GM23338 (cell line): ENCODE results near the gene CCDC9B. TPM values are rescaled to one million over a fixed set of nuclear protein-coding genes. Genes with fewer than 3 reads are reported as not detected.

Experiments used
- ATAC-seq: fragments of 200-7000 bp; cut with Tn5 transposase; 3 replicates; pipeline ENCODE4 v1.9.1; 2020
- DNase-seq: peaks from one replicate; pipeline ENCODE4 v3.0.0-alpha.2; 2015; ENCODE audit warnings: low spot score
- H2AFZ ChIP-seq: fragments of 200-600 bp; sonication (generic); 2 replicates; pipeline ENCODE4 v1.8.0; 2016; ENCODE audit warnings: antibody characterized with exemption, mild to moderate bottlenecking, moderate library complexity
- H3F3A ChIP-seq: fragments of 200-600 bp; sonication (generic); replicated peaks from 2 replicates; pipeline ENCODE4 v1.8.0; 2017; ENCODE audit warnings: antibody characterized with exemption, mixed run types, low read depth
- H3K27ac ChIP-seq: fragments of 200-600 bp; sonication (generic); 2 replicates; pipeline ENCODE4 v1.6.1; 2016; ENCODE audit warnings: low read depth
- H3K27me3 ChIP-seq: fragments of 200-600 bp; sonication (generic); 2 replicates; pipeline ENCODE4 v1.8.0; 2016; ENCODE audit warnings: mild to moderate bottlenecking, mixed run types, moderate library complexity; ENCODE audit not compliant: insufficient read depth
- H3K36me3 ChIP-seq: fragments of 200-600 bp; sonication (generic); 2 replicates; pipeline ENCODE4 v1.8.0; 2016; ENCODE audit warnings: mild to moderate bottlenecking; ENCODE audit not compliant: insufficient read depth
- H3K4me1 ChIP-seq: fragments of 200-600 bp; sonication (generic); 2 replicates; pipeline ENCODE4 v1.8.0; 2016; ENCODE audit warnings: mild to moderate bottlenecking, moderate library complexity; ENCODE audit not compliant: insufficient read depth
- H3K4me2 ChIP-seq: fragments of 200-600 bp; sonication (generic); 2 replicates; pipeline ENCODE4 v1.7.1; 2017; ENCODE audit warnings: mixed run types
- H3K4me3 ChIP-seq: fragments of 200-600 bp; sonication (generic); 2 replicates; pipeline ENCODE4 v1.6.1; 2016; ENCODE audit warnings: mixed run types
- H3K79me2 ChIP-seq: fragments of 200-600 bp; sonication (generic); replicated peaks from 2 replicates; pipeline ENCODE4 v1.8.0; 2017; ENCODE audit warnings: mild to moderate bottlenecking; ENCODE audit not compliant: insufficient read depth
- H3K9me2 ChIP-seq: fragments of 200-600 bp; sonication (generic); 2 replicates; pipeline ENCODE4 v1.8.0; 2017; ENCODE audit not compliant: insufficient read depth
- H4K20me1 ChIP-seq: fragments of 200-600 bp; sonication (generic); replicated peaks from 2 replicates; pipeline ENCODE4 v1.8.0; 2017; ENCODE audit warnings: mild to moderate bottlenecking; ENCODE audit not compliant: insufficient read depth
- H3K27ac Mint-ChIP-seq: 2 replicates; pipeline ENCODE4 v1.8.0; 2020; ENCODE audit warnings: inconsistent platforms, mild to moderate bottlenecking, moderate library complexity, mixed read lengths
- H3K27me3 Mint-ChIP-seq: 3 replicates; pipeline ENCODE4 v1.8.0; 2022; ENCODE audit warnings: low read depth, mild to moderate bottlenecking, moderate library complexity, mixed read lengths, inconsistent platforms; ENCODE audit not compliant: insufficient read depth, poor library complexity
- H3K36me3 Mint-ChIP-seq: 3 replicates; pipeline ENCODE4 v1.8.0; 2021; ENCODE audit warnings: low read depth, mild to moderate bottlenecking, inconsistent platforms, moderate library complexity, mixed read lengths
- H3K4me1 Mint-ChIP-seq: 3 replicates; pipeline ENCODE4 v1.8.0; 2020; ENCODE audit warnings: mild to moderate bottlenecking, inconsistent platforms, mixed read lengths
- H3K4me3 Mint-ChIP-seq: 3 replicates; pipeline ENCODE4 v1.8.0; 2021; ENCODE audit warnings: moderate library complexity, mild to moderate bottlenecking, inconsistent platforms, mixed read lengths
- H3K9me3 Mint-ChIP-seq: 3 replicates; pipeline ENCODE4 v1.8.0; 2020; ENCODE audit warnings: moderate library complexity, mild to moderate bottlenecking, inconsistent platforms, mixed read lengths
- CREB1 ChIP-seq: fragments of 250-450 bp; sonication (Bioruptor Pico); IDR thresholded peaks from 2 replicates; pipeline ENCODE4 v1.5.0; 2020; ENCODE audit warnings: low read depth, mild to moderate bottlenecking, moderate library complexity
- EZH2 ChIP-seq: fragments of 200-600 bp; sonication (generic); IDR thresholded peaks from one replicate; pipeline ENCODE4 v1.8.0; 2017; ENCODE audit warnings: antibody characterized with exemption, mild to moderate bottlenecking, low read depth; ENCODE audit not compliant: unreplicated experiment
- JUNB ChIP-seq: IDR thresholded peaks from one replicate; pipeline ENCODE4 v1.6.1; 2016; ENCODE audit warnings: antibody characterized with exemption; ENCODE audit not compliant: unreplicated experiment
- NANOG ChIP-seq: IDR thresholded peaks from 2 replicates; pipeline ENCODE4 v1.6.1; 2016; ENCODE audit warnings: antibody characterized with exemption, borderline replicate concordance
- POLR2AphosphoS5 ChIP-seq: IDR thresholded peaks from 2 replicates; pipeline ENCODE4 v1.6.1; 2016; ENCODE audit warnings: antibody characterized with exemption, low read depth
- STAT1 ChIP-seq: IDR thresholded peaks from one replicate; pipeline ENCODE4 v1.6.1; 2016; ENCODE audit warnings: antibody characterized with exemption; ENCODE audit not compliant: unreplicated experiment
- ZNF114 ChIP-seq: fragments of 250-450 bp; sonication (Bioruptor Pico); IDR thresholded peaks from 2 replicates; pipeline ENCODE4 v1.5.0; 2020; ENCODE audit warnings: mild to moderate bottlenecking, moderate library complexity
- ZNF331 ChIP-seq: fragments of 250-450 bp; sonication (Bioruptor Pico); IDR thresholded peaks from 2 replicates; pipeline ENCODE4 v1.5.0; 2020; ENCODE audit warnings: low read depth, mild to moderate bottlenecking, moderate library complexity
- polyA plus RNA-seq: library from polyadenylated mRNA; unstranded; fragments of >200 nt; fragmentation: Nextera tagmentation; extraction: Ambion mirVana; gene quantifications from 2 replicates; pipeline ENCODE4 v1.2.1, GENCODE V29; 2016
- total RNA-seq: library from RNA; depleted of rRNA; stranded (reverse); fragments of >200 nt; shearing (Covaris generic); gene quantifications from 2 replicates; pipeline ENCODE4 v1.2.3, GENCODE V29; 2014
- TF ChIP-seq, protein P1 (sequence below), 2 experiments: fragments of 200-600 bp in 1 of 2; sonication (generic) in 1 of 2; conservative IDR thresholded peaks; 2 replicates each; pipeline versions ENCODE4 v1.5.1 to v1.6.1; 2016 to 2017; ENCODE audit warnings: antibody characterized with exemption in 2 of 2, low read depth in 2 of 2, mild to moderate bottlenecking in 2 of 2, moderate library complexity in 1 of 2
- TF ChIP-seq, protein P2 (sequence below): IDR thresholded peaks from one replicate; pipeline ENCODE4 v1.6.1; 2018; ENCODE audit warnings: antibody characterized with exemption; ENCODE audit not compliant: unreplicated experiment
- TF ChIP-seq, protein P3 (sequence below): fragments of 250-450 bp; sonication (Bioruptor Pico); IDR thresholded peaks from 2 replicates; pipeline ENCODE4 v1.5.0; 2020; ENCODE audit warnings: mild to moderate bottlenecking, moderate library complexity

Gene CCDC9B
- total and polyA plus RNA-seq, 2 experiments from 2014 or later: 0.18 to 0.97 TPM

DNA sequence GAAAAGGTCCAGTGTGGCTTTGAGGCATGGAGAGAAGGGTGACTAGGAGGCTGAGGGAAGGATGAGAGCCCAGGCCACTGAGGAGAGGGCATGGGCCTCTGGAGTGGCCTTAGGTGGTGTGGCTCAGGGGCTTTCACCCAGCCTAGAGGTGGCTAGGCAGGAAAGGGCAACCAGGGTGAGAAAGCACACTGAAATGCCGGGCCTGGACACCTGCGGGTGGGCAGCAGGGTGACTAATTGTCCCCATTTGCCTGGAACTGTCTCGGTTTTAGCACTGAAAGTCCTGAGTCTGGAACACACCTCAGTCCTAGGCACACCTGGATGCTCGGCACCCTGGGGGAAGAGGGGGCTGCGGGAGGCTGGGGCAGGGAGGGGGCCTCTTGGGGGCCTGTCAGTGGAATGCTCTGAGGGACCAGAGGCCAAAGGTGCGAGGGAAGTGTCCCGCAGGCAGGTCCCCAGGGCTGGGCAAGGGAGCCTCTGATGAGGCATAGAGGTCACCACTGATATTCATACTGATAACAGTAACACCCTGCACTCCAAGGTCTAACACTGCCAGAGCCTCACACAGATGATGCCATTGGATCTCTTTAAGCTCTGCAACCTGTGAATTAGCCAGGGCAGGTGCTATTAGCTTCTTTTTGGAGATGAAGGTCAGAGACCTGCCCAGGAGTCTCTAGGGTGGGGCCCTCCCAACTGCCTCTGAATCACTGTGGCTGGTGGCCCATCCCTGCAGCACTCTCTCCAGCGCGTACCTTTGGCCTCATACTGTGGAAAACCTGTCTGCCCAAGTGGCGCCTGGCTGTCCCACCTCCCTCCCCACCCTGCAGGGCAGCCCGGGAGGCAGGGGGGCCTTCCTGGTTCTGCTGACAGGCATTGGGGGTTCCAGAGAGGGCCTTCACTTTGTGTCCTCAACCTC lies 7.1 kb upstream of the CCDC9B start:
- Histone ChIP-seq H3K4me3 (no peak overlapping the region), H3K27me3 (no peaks in the 10 kb centered on the region), H3F3A (no peaks in the 10 kb centered on the region), H3K36me3 (no peaks in the 10 kb centered on the region), H3K27ac (no peak overlapping the region), H2AFZ (no peak overlapping the region), H3K4me1 (no peaks in the 10 kb centered on the region), H3K4me2 (no peak overlapping the region), H3K9me2 (no peaks in the 10 kb centered on the region), H4K20me1 (no peaks in the 10 kb centered on the region), H3K79me2 (no peaks in the 10 kb centered on the region)
- peaks cover 21% of the 10 kb centered on the region for H3K4me1 Mint-ChIP-seq
- TF ChIP-seq STAT1: no peak
- TF ChIP-seq NANOG: no peak
- TF ChIP-seq, protein P1, sequence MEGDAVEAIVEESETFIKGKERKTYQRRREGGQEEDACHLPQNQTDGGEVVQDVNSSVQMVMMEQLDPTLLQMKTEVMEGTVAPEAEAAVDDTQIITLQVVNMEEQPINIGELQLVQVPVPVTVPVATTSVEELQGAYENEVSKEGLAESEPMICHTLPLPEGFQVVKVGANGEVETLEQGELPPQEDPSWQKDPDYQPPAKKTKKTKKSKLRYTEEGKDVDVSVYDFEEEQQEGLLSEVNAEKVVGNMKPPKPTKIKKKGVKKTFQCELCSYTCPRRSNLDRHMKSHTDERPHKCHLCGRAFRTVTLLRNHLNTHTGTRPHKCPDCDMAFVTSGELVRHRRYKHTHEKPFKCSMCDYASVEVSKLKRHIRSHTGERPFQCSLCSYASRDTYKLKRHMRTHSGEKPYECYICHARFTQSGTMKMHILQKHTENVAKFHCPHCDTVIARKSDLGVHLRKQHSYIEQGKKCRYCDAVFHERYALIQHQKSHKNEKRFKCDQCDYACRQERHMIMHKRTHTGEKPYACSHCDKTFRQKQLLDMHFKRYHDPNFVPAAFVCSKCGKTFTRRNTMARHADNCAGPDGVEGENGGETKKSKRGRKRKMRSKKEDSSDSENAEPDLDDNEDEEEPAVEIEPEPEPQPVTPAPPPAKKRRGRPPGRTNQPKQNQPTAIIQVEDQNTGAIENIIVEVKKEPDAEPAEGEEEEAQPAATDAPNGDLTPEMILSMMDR (conservative IDR thresholded peaks at IDR 0.05; ENCODE audit: low read depth in 2 of 2): no peak
- TF ChIP-seq, protein P2, sequence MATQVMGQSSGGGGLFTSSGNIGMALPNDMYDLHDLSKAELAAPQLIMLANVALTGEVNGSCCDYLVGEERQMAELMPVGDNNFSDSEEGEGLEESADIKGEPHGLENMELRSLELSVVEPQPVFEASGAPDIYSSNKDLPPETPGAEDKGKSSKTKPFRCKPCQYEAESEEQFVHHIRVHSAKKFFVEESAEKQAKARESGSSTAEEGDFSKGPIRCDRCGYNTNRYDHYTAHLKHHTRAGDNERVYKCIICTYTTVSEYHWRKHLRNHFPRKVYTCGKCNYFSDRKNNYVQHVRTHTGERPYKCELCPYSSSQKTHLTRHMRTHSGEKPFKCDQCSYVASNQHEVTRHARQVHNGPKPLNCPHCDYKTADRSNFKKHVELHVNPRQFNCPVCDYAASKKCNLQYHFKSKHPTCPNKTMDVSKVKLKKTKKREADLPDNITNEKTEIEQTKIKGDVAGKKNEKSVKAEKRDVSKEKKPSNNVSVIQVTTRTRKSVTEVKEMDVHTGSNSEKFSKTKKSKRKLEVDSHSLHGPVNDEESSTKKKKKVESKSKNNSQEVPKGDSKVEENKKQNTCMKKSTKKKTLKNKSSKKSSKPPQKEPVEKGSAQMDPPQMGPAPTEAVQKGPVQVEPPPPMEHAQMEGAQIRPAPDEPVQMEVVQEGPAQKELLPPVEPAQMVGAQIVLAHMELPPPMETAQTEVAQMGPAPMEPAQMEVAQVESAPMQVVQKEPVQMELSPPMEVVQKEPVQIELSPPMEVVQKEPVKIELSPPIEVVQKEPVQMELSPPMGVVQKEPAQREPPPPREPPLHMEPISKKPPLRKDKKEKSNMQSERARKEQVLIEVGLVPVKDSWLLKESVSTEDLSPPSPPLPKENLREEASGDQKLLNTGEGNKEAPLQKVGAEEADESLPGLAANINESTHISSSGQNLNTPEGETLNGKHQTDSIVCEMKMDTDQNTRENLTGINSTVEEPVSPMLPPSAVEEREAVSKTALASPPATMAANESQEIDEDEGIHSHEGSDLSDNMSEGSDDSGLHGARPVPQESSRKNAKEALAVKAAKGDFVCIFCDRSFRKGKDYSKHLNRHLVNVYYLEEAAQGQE: no peak
- TF ChIP-seq, protein P3, sequence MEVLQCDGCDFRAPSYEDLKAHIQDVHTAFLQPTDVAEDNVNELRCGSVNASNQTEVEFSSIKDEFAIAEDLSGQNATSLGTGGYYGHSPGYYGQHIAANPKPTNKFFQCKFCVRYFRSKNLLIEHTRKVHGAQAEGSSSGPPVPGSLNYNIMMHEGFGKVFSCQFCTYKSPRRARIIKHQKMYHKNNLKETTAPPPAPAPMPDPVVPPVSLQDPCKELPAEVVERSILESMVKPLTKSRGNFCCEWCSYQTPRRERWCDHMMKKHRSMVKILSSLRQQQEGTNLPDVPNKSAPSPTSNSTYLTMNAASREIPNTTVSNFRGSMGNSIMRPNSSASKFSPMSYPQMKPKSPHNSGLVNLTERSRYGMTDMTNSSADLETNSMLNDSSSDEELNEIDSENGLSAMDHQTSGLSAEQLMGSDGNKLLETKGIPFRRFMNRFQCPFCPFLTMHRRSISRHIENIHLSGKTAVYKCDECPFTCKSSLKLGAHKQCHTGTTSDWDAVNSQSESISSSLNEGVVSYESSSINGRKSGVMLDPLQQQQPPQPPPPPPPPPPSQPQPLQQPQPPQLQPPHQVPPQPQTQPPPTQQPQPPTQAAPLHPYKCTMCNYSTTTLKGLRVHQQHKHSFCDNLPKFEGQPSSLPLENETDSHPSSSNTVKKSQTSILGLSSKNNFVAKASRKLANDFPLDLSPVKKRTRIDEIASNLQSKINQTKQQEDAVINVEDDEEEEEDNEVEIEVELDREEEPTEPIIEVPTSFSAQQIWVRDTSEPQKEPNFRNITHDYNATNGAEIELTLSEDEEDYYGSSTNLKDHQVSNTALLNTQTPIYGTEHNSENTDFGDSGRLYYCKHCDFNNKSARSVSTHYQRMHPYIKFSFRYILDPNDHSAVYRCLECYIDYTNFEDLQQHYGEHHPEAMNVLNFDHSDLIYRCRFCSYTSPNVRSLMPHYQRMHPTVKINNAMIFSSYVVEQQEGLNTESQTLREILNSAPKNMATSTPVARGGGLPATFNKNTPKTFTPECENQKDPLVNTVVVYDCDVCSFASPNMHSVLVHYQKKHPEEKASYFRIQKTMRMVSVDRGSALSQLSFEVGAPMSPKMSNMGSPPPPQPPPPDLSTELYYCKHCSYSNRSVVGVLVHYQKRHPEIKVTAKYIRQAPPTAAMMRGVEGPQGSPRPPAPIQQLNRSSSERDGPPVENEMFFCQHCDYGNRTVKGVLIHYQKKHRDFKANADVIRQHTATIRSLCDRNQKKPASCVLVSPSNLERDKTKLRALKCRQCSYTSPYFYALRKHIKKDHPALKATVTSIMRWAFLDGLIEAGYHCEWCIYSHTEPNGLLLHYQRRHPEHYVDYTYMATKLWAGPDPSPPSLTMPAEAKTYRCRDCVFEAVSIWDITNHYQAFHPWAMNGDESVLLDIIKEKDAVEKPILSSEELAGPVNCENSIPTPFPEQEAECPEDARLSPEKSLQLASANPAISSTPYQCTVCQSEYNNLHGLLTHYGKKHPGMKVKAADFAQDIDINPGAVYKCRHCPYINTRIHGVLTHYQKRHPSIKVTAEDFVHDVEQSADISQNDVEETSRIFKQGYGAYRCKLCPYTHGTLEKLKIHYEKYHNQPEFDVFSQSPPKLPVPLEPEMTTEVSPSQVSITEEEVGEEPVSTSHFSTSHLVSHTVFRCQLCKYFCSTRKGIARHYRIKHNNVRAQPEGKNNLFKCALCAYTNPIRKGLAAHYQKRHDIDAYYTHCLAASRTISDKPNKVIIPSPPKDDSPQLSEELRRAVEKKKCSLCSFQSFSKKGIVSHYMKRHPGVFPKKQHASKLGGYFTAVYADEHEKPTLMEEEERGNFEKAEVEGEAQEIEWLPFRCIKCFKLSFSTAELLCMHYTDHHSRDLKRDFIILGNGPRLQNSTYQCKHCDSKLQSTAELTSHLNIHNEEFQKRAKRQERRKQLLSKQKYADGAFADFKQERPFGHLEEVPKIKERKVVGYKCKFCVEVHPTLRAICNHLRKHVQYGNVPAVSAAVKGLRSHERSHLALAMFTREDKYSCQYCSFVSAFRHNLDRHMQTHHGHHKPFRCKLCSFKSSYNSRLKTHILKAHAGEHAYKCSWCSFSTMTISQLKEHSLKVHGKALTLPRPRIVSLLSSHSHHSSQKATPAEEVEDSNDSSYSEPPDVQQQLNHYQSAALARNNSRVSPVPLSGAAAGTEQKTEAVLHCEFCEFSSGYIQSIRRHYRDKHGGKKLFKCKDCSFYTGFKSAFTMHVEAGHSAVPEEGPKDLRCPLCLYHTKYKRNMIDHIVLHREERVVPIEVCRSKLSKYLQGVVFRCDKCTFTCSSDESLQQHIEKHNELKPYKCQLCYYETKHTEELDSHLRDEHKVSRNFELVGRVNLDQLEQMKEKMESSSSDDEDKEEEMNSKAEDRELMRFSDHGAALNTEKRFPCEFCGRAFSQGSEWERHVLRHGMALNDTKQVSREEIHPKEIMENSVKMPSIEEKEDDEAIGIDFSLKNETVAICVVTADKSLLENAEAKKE (CRISPR knock-in tag): no peak
- TF ChIP-seq CREB1 (CRISPR knock-in tag): no peak
- no peak for TF ChIP-seq EZH2
- no peak for TF ChIP-seq POLR2AphosphoS5
- no peak for TF ChIP-seq ZNF331 (CRISPR knock-in tag)
- TF ChIP-seq ZNF114 (CRISPR knock-in tag): no peak
- TF ChIP-seq JUNB: no peak
- ATAC-seq (no peak), DNase-seq (no peak)
- 0 out of 2 replicates have a peak overlapping the region, but pooled peaks have one; percentile 27 for H3K27ac Mint-ChIP-seq
- H3K27me3 Mint-ChIP-seq: peaks cover 12% of the 10 kb centered on the region
- H3K36me3 Mint-ChIP-seq: no peaks in the 10 kb centered on the region
- H3K4me3 Mint-ChIP-seq: no peak overlapping the region
- H3K9me3 Mint-ChIP-seq: no peaks in the 10 kb centered on the region
